Astrocyte (in vitro differentiated cells and primary cell): ENCODE measurements around the gene NUDT5. TPM values are rescaled to one million over a fixed set of nuclear protein-coding genes. Genes with fewer than 3 reads are reported as not detected.

Experiments
- DNase-seq: peaks from one replicate; pipeline ENCODE4 v3.0.0-alpha.2; 2010; ENCODE audit warnings: low read depth
- FAIRE-seq: peaks from 2 replicates; lab custom pipeline; 2011; peaks lifted over from hg19 to GRCh38; lab: Jason Lieb, UNC
- H2AFZ ChIP-seq: 2 replicates; pipeline ENCODE4 v1.6.0; 2012; ENCODE audit warnings: low read depth, low read length, inconsistent platforms
- H3K27ac ChIP-seq: 2 replicates; pipeline ENCODE4 v1.5.1; 2011; ENCODE audit warnings: low read depth, low read length, inconsistent platforms
- H3K27me3 ChIP-seq: 2 replicates; pipeline ENCODE4 v1.6.0; 2011; ENCODE audit warnings: low read length, inconsistent platforms; ENCODE audit not compliant: insufficient read depth
- H3K36me3 ChIP-seq: 2 replicates; pipeline ENCODE4 v1.5.1; 2011; ENCODE audit warnings: low read length, inconsistent platforms; ENCODE audit not compliant: insufficient read depth
- H3K4me1 ChIP-seq: 2 replicates; pipeline ENCODE4 v1.5.1; 2011; ENCODE audit warnings: low read length, inconsistent platforms; ENCODE audit not compliant: insufficient read depth
- H3K4me2 ChIP-seq: 2 replicates; pipeline ENCODE4 v1.6.0; 2012; ENCODE audit warnings: low read length, inconsistent platforms
- H3K4me3 ChIP-seq: 2 replicates; pipeline ENCODE4 v1.5.1; 2011; ENCODE audit warnings: low read depth, mild to moderate bottlenecking, low read length, inconsistent platforms; ENCODE audit not compliant: insufficient read depth
- H3K79me2 ChIP-seq: 2 replicates; pipeline ENCODE4 v1.6.0; 2012; ENCODE audit warnings: mild to moderate bottlenecking, low read length, inconsistent platforms; ENCODE audit not compliant: insufficient read depth
- H3K9ac ChIP-seq: 2 replicates; pipeline ENCODE4 v1.6.0; 2012; ENCODE audit warnings: mild to moderate bottlenecking, low read length, inconsistent platforms
- H3K9me3 ChIP-seq: 2 replicates; pipeline ENCODE4 v1.5.1; 2012; ENCODE audit warnings: low read depth, mild to moderate bottlenecking, low read length, inconsistent platforms; ENCODE audit not compliant: insufficient read depth
- H4K20me1 ChIP-seq: 2 replicates; pipeline ENCODE4 v1.6.0; 2012; ENCODE audit warnings: low read length, inconsistent platforms; ENCODE audit not compliant: insufficient read depth
- H3K27ac Mint-ChIP-seq: one replicate; pipeline ENCODE4 v1.8.0; 2021; ENCODE audit warnings: mild to moderate bottlenecking, mixed read lengths; ENCODE audit not compliant: unreplicated experiment
- H3K27me3 Mint-ChIP-seq: one replicate; pipeline ENCODE4 v1.8.0; 2021; ENCODE audit warnings: low read depth, mixed read lengths; ENCODE audit not compliant: unreplicated experiment
- H3K36me3 Mint-ChIP-seq: one replicate; pipeline ENCODE4 v1.8.0; 2021; ENCODE audit warnings: low read depth, mixed read lengths; ENCODE audit not compliant: unreplicated experiment
- H3K4me1 Mint-ChIP-seq: one replicate; pipeline ENCODE4 v1.8.0; 2021; ENCODE audit warnings: low read depth, mixed read lengths; ENCODE audit not compliant: unreplicated experiment
- H3K4me3 Mint-ChIP-seq: one replicate; pipeline ENCODE4 v1.8.0; 2021; ENCODE audit warnings: mild to moderate bottlenecking, moderate library complexity, mixed read lengths; ENCODE audit not compliant: unreplicated experiment
- H3K9me3 Mint-ChIP-seq: one replicate; pipeline ENCODE4 v1.8.0; 2021; ENCODE audit warnings: mild to moderate bottlenecking, mixed read lengths; ENCODE audit not compliant: unreplicated experiment
- CTCF ChIP-seq: IDR thresholded peaks from 2 replicates; pipeline ENCODE4 v1.5.1; 2011; ENCODE audit warnings: low read depth, mild to moderate bottlenecking, inconsistent platforms, low read length, moderate library complexity; ENCODE audit not compliant: insufficient read depth
- EZH2 ChIP-seq: IDR thresholded peaks from 2 replicates; pipeline ENCODE4 v1.6.1; 2012; ENCODE audit warnings: mild to moderate bottlenecking, low read length, inconsistent platforms; ENCODE audit not compliant: insufficient read depth
- total RNA-seq: library from RNA; stranded (reverse); gene quantifications from 2 replicates; pipeline ENCODE4 v1.2.1, GENCODE V29; 2021

The NUDT5 gene
- total RNA-seq, 1 donor from 2014 or later, result 85.2 TPM

GRCh38 chr10:12186323-12186722, 9.4 kb downstream of the NUDT5 start:
- no peak for FAIRE-seq
- Histone ChIP-seq H2AFZ (no peak overlapping the region), H3K27ac (no peak overlapping the region), H4K20me1 (peaks cover 15% of the 10 kb centered on the region), H3K9ac (no peak overlapping the region), H3K4me3 (no peak overlapping the region), H3K9me3 (no peaks in the 10 kb centered on the region), H3K36me3 (peaks cover 22% of the 10 kb centered on the region), H3K27me3 (no peaks in the 10 kb centered on the region), H3K4me2 (no peak overlapping the region), H3K79me2 (peaks cover 46% of the 10 kb centered on the region), H3K4me1 (peaks cover 2% of the 10 kb centered on the region)
- Mint-ChIP-seq H3K36me3 (peaks cover 8% of the 10 kb centered on the region), H3K27me3 (no peaks in the 10 kb centered on the region), H3K4me3 (no peak overlapping the region), H3K9me3 (no peaks in the 10 kb centered on the region), H3K27ac (no peak overlapping the region), H3K4me1 (peaks cover 2% of the 10 kb centered on the region)
- TF ChIP-seq CTCF, result no peak
- TF ChIP-seq EZH2, result no peak
- DNase-seq, result no peak

GRCh38 chr10:12184165-12184564, 11.5 kb downstream of the NUDT5 start:
- H3K9ac ChIP-seq, result no peak overlapping the region
- no peaks in the 10 kb centered on the region for H3K9me3 Mint-ChIP-seq
- H4K20me1 ChIP-seq, result no peaks in the 10 kb centered on the region
- H3K79me2 ChIP-seq, result peaks cover 28% of the 10 kb centered on the region
- H3K27me3 ChIP-seq, result no peaks in the 10 kb centered on the region
- H3K27ac ChIP-seq, result no peak overlapping the region
- H3K4me3 ChIP-seq, result no peak overlapping the region
- H2AFZ ChIP-seq, result no peak overlapping the region
- H3K27me3 Mint-ChIP-seq, result no peaks in the 10 kb centered on the region
- DNase-seq (no peak), FAIRE-seq (no peak)
- no peaks in the 10 kb centered on the region for H3K9me3 ChIP-seq
- TF ChIP-seq CTCF, result no peak
- TF ChIP-seq EZH2, result no peak
- peaks cover 5% of the 10 kb centered on the region for H3K4me1 ChIP-seq
- peaks cover 1% of the 10 kb centered on the region for H3K4me1 Mint-ChIP-seq
- H3K36me3 ChIP-seq, result peaks cover 27% of the 10 kb centered on the region
- H3K4me3 Mint-ChIP-seq, result no peak overlapping the region
- H3K36me3 Mint-ChIP-seq, result peaks cover 8% of the 10 kb centered on the region
- no peak overlapping the region for H3K27ac Mint-ChIP-seq
- H3K4me2 ChIP-seq, result no peak overlapping the region

- Histone ChIP-seq H3K4me3 (no peak overlapping the region), H4K20me1 (no peaks in the 10 kb centered on the region), H3K36me3 (peaks cover 32% of the 10 kb centered on the region), H3K27me3 (no peaks in the 10 kb centered on the region), H3K4me1 (peaks cover 8% of the 10 kb centered on the region), H3K27ac (peak overlapping the region; percentile 1), H3K9ac (no peak overlapping the region), H3K9me3 (no peaks in the 10 kb centered on the region), H3K4me2 (peak overlapping the region; percentile 13), H3K79me2 (no peaks in the 10 kb centered on the region), H2AFZ (no peak overlapping the region)
- peak; percentile 16 for DNase-seq
- H3K27ac Mint-ChIP-seq, result peak overlapping the region; percentile 47
- H3K9me3 Mint-ChIP-seq, result no peaks in the 10 kb centered on the region
- H3K4me3 Mint-ChIP-seq, result no peak overlapping the region
- TF ChIP-seq EZH2 (no peak), CTCF (no peak)
- H3K27me3 Mint-ChIP-seq, result no peaks in the 10 kb centered on the region
- peaks cover 4% of the 10 kb centered on the region for H3K4me1 Mint-ChIP-seq
- no peak for FAIRE-seq
- H3K36me3 Mint-ChIP-seq, result peaks cover 13% of the 10 kb centered on the region
Measured at GRCh38 chr10:12181065-12181775, 14.5 kb downstream of the NUDT5 start.
